Measurements from ENCODE around the gene KRTAP12-3. TPM values are rescaled to one million over a fixed set of nuclear protein-coding genes. Genes with fewer than 3 reads are reported as not detected.
"Not testable (repeated sequence)": the region's sequence is repeated elsewhere in the genome, so short reads cannot be mapped to it uniquely, and the experiment has no call there.

The KRTAP12-3 gene
- total RNA-seq, 1 experiment from 2014 or later, result not detected

DNA sequence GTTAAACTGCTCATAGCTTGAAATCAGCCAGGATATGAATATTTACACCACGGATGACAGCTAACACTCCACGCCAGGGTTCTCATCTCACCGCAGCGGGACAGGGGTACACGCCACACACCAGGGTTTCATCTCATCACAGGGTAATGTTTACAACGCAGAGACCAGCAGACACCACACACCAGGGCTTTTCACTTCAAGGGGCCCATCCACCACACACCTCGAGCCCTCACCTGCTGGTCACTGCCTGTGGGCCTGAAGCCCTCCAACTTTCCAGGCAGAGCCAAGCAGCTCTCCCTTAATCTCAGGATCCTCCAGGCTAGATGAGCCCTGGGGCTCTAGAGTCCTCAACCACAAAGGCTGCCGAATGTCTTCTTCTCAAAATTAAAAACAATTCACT lies 37.9 kb downstream of the KRTAP12-3 start:
- peaks cover 4% of the 10 kb centered on the region for H3K4me1 ChIP-seq (ENCODE audit: insufficient read depth, low read length, poor library complexity, severe bottlenecking)
- DNase-seq (ENCODE audit: low spot score), result no peak
- H3K36me3 ChIP-seq (ENCODE audit: insufficient read depth, low read length, poor library complexity, severe bottlenecking), result no peaks in the 10 kb centered on the region
- BruUV-seq (replicated peaks), result no TSS peak
- no peak overlapping the region for H3K4me3 ChIP-seq (ENCODE audit: low read depth, low read length, poor library complexity, severe bottlenecking)
- H3K27ac ChIP-seq (ENCODE audit: low read depth, low read length, poor library complexity, severe bottlenecking), result no peak overlapping the region
- intact Hi-C loops (cut with micrococcal nuclease; ENCODE audit: unreplicated experiment), result no loop called here
- POLR2A ChIA-PET (ENCODE audit: low non-redundant PET), result no interaction called here
- TF ChIP-seq, protein P1, sequence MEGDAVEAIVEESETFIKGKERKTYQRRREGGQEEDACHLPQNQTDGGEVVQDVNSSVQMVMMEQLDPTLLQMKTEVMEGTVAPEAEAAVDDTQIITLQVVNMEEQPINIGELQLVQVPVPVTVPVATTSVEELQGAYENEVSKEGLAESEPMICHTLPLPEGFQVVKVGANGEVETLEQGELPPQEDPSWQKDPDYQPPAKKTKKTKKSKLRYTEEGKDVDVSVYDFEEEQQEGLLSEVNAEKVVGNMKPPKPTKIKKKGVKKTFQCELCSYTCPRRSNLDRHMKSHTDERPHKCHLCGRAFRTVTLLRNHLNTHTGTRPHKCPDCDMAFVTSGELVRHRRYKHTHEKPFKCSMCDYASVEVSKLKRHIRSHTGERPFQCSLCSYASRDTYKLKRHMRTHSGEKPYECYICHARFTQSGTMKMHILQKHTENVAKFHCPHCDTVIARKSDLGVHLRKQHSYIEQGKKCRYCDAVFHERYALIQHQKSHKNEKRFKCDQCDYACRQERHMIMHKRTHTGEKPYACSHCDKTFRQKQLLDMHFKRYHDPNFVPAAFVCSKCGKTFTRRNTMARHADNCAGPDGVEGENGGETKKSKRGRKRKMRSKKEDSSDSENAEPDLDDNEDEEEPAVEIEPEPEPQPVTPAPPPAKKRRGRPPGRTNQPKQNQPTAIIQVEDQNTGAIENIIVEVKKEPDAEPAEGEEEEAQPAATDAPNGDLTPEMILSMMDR (conservative IDR thresholded peaks at IDR 0.05; ENCODE audit: low read depth, low read length), result no peak
- TF ChIP-seq EZH2 (IDR thresholded peaks at IDR 0.05; ENCODE audit: borderline replicate concordance, low read depth, low read length, poor library complexity, severe bottlenecking), result no peak
- H3K27me3 ChIP-seq (replicated peaks; ENCODE audit: insufficient read depth, low read depth, low read length, poor library complexity), result no peaks in the 10 kb centered on the region
- CTCF ChIA-PET, result no interaction called here
- H3K9me3 ChIP-seq (ENCODE audit: low read depth, low read length, poor library complexity, severe bottlenecking), result peaks cover 23% of the 10 kb centered on the region

DNA sequence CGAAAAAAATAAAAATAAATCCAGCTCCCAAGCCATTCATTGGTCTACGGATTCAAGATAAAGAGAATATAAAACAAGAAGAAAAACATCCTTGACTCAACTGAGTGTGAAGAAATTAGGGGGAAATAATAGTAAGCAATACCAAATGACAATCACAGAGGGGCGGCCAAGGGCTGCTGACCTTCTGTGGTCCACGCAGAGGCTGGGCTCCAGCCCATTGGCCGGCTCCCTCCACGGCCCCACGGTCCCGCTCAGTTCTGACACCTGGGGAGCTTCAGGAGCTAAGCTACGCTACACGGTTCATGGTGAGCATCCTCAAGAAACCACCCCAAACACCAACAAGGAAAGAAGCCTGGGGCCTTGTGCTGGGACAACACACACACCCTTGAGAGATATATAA lies 38.8 kb downstream of the KRTAP12-3 start:
- intact Hi-C loops (cut with micrococcal nuclease; ENCODE audit: unreplicated experiment), result no loop called here
- TF ChIP-seq, protein P1 (conservative IDR thresholded peaks at IDR 0.05; ENCODE audit: low read depth, low read length), result no peak
- TF ChIP-seq EZH2 (IDR thresholded peaks at IDR 0.05; ENCODE audit: borderline replicate concordance, low read depth, low read length, poor library complexity, severe bottlenecking), result no peak
- BruUV-seq (replicated peaks), result no TSS peak
- POLR2A ChIA-PET (ENCODE audit: low non-redundant PET), result no interaction called here
- Histone ChIP-seq H3K9me3 (ENCODE audit: low read depth, low read length, poor library complexity, severe bottlenecking) (peaks cover 23% of the 10 kb centered on the region), H3K4me3 (ENCODE audit: low read depth, low read length, poor library complexity, severe bottlenecking) (no peak overlapping the region), H3K36me3 (ENCODE audit: insufficient read depth, low read length, poor library complexity, severe bottlenecking) (no peaks in the 10 kb centered on the region), H3K27ac (ENCODE audit: low read depth, low read length, poor library complexity, severe bottlenecking) (no peak overlapping the region), H3K27me3 (replicated peaks; ENCODE audit: insufficient read depth, low read depth, low read length, poor library complexity) (no peaks in the 10 kb centered on the region), H3K4me1 (ENCODE audit: insufficient read depth, low read length, poor library complexity, severe bottlenecking) (peaks cover 3% of the 10 kb centered on the region)
- CTCF ChIA-PET, result no interaction called here
- no peak for DNase-seq (ENCODE audit: low spot score)

DNA sequence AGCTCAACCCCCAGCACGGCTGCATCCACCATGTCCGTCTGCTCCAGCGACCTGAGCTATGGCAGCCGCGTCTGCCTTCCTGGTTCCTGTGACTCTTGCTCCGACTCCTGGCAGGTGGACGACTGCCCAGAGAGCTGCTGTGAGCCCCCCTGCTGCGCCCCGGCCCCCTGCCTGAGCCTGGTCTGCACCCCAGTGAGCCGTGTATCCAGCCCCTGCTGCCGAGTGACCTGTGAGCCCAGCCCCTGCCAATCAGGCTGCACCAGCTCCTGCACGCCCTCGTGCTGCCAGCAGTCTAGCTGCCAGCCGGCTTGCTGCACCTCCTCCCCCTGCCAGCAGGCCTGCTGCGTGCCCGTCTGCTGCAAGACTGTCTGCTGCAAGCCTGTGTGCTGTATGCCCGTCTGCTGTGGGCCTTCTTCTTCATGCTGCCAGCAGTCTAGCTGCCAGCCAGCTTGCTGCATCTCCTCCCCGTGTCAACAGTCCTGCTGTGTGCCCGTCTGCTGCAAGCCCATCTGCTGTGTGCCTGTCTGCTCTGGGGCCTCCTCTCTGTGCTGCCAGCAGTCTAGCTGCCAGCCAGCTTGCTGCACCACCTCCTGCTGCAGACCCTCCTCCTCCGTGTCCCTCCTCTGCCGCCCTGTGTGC lies 39.6 kb downstream of the KRTAP12-3 start, which contains the start of gene KRTAP10-12:
Gene KRTAP10-12, plus strand, starts transcription at position 1 of the 639 bp plus-strand sequence. Its CDS starts 30 bp downstream, at position 31.
- BruUV-seq (replicated peaks); H3K27ac ChIP-seq (ENCODE audit: low read depth, low read length, poor library complexity, severe bottlenecking); intact Hi-C loops (cut with micrococcal nuclease; ENCODE audit: unreplicated experiment); H3K36me3 ChIP-seq (ENCODE audit: insufficient read depth, low read length, poor library complexity, severe bottlenecking); CTCF ChIA-PET; DNase-seq (ENCODE audit: low spot score); H3K27me3 ChIP-seq (replicated peaks; ENCODE audit: insufficient read depth, low read depth, low read length, poor library complexity); H3K4me1 ChIP-seq (ENCODE audit: insufficient read depth, low read length, poor library complexity, severe bottlenecking); H3K4me3 ChIP-seq (ENCODE audit: low read depth, low read length, poor library complexity, severe bottlenecking): not testable (repeated sequence)
- peaks cover 20% of the 10 kb centered on the region for H3K9me3 ChIP-seq (ENCODE audit: low read depth, low read length, poor library complexity, severe bottlenecking)
- POLR2A ChIA-PET (ENCODE audit: low non-redundant PET), result interaction anchor here (1.0 kb wide), 1 partner anchor 45 kb away, joined by 3 read pairs; no protein-coding TSS in a partner anchor

Measured in A673 (cell line).